Middle frontal gyrus (tissue), 1 donor: ENCODE measurements around the gene DEFB131A.
"Not testable (repeated sequence)": the region's sequence is repeated elsewhere in the genome, so short reads cannot be mapped to it uniquely, and the experiment has no call there.

Source experiments
- DNase-seq: peaks from one replicate; pipeline ENCODE4 v3.0.0-alpha.2; 2015; ENCODE audit warnings: low spot score; ENCODE audit errors: extremely low spot score

DEFB131A gene

DNA sequence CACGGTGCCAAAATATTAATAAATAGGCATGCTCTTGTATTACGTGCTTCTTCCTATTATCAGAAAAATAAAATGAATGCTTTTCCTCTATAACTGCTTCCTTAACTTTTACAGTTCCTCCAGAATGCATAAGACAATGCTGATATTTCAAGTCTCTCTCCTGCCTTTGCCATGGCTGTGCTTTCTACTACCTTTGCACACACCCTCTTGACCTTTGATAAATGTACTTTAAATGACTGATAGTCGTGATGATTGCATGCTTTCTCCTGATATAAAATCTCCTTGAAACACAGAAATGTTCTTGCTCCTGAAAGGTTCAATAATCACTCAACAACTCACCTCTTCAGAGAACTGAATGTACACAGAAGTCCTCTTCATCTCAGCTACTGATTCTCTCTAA, at the start of gene DEFB131A:
DEFB131A (plus strand) TSS at position 301 of the 400 bp plus-strand sequence. CDS start 120 bp downstream, outside the sequence.
- not testable (repeated sequence) for DNase-seq

GRCh38 chr4:9405774-9406173, 38.4 kb upstream of the DEFB131A start:
- not testable (repeated sequence) for DNase-seq

DNA sequence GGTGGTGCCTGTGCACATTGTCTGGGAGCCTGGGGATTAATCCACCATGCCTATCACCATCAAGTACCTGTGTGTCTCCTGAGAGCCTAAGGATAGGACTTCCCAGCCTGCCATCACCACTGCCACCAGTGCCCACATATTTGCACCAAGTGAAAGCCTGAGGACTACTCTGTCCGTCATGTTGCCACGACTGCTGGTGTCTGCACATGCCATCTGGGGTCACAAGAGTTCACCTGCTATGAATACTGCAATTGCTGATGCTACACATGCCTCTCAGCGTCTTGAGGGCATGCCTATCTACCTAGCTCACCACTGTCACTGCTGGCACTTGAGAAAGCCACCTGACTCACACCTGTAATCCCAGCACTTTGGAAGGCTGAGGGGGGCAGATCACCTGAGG, 37.7 kb upstream of the DEFB131A start:
- DNase-seq = not testable (repeated sequence)

DNA sequence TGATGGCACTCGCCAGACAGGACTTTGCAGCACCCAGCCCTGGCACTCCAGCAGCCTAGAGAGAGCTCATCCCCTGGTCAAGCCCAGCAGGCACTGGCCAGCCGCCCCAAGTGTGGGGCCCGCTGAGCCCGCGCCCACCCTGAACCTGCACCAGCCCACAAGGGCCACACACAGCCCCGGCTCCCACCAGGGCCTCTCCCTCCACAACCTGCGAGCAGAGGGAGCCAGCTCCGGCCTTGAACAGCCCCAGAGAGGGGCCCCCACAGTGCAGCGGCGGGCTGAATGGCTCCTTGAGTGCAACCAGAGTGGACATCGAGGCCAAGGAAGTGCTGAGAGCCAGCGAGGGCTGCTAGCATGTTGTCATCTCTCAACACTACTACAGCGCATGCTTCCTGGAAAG, 34.4 kb upstream of the DEFB131A start:
- no peak for DNase-seq

- DNase-seq = not testable (repeated sequence)
Measured at GRCh38 chr4:9421884-9422455, 22.2 kb upstream of the DEFB131A start.

GRCh38 chr4:9425916-9426315, 18.3 kb upstream of the DEFB131A start:
- DNase-seq = not testable (repeated sequence)

DNA sequence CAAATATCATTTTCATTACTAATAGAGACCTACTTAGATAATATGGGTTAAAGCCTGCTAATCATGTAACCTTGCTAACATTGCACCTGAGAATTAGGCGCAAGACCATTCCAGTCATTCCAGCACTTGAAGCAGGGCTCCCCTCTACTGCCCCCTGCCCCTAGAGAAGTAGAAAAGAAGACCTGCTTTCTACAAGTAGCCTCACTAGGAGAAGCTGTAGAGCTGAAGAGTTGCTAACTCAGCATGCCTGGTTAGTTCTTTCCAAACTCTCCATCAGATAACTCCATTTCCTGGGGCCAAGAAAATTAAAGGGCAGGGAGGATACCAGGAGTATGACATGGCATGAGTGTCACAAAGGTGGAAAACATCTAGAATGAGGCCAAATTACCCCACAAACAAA, 14.2 kb upstream of the DEFB131A start:
- not testable (repeated sequence) for DNase-seq

GRCh38 chr4:9433320-9433719, 10.9 kb upstream of the DEFB131A start:
- not testable (repeated sequence) for DNase-seq

GRCh38 chr4:9436728-9437127, 7.5 kb upstream of the DEFB131A start:
- DNase-seq = not testable (repeated sequence)

DNA sequence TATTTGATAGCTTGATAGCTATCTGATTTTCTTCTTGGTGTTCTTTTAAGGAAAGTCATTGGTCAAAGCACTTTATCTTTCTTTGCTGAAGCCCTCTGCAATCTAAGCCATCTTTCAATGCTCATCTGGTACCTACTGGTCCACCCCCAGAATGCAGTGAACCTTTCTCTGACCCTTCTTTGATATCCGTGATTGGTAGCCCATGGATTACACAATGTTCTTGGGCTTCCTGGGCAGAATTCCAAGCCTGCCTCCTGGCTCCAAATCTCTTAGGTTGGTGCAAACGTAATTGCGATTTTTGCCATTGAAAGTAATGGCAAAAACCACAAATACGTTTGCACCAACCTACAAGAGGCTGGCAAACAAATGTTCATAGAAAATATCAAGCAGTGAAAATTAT, 1.9 kb upstream of the DEFB131A start:
- DNase-seq = not testable (repeated sequence)

DNA sequence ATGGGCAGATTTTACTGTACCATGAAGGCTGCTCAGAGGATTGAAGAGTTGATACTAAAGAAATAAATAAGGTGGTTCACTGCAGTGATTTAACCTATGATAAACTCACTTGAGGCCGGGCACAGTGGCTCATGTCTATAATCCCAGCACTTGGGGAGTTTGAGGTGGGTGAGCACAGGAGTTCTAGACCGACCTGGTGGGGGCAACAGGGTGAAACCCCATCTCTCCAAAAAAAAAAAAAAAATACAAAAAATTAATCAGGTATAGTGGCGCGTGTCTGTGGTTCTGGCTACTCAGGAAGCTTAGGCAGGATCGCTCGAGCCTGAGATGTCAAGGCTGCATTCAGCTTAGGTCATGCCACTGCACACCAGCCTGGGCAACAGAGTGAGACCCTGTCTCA, 467 bp downstream of the DEFB131A start:
- not testable (repeated sequence) for DNase-seq

GRCh38 chr4:9452251-9452650, 8.0 kb downstream of the DEFB131A start:
- not testable (repeated sequence) for DNase-seq

GRCh38 chr4:9454284-9454683, 10.1 kb downstream of the DEFB131A start:
- not testable (repeated sequence) for DNase-seq

- DNase-seq = not testable (repeated sequence)
Measured at GRCh38 chr4:9455046-9455445, 10.8 kb downstream of the DEFB131A start.

DNA sequence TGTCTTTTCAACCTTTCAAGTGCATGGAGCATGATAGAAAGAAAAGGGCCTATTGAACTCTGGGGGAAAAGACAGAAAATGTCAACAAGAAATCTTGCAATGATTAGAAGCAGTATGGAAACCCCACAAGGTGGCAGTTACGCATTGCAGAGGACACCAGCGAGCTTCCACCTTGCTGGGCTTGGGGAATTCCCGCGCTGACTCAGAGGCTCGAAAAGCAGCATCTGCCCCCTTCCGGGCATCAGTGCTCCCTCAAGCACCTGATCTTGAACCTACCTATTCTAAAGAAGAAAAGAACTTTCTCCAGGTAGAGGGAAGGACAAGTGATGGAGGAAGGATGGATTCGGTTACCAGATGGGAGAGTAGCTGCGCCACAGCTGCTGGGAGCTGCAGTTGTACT, 35.3 kb downstream of the DEFB131A start:
- not testable (repeated sequence) for DNase-seq

- not testable (repeated sequence) for DNase-seq
Measured at GRCh38 chr4:9480066-9480465, 35.9 kb downstream of the DEFB131A start.

- not testable (repeated sequence) for DNase-seq
Measured at GRCh38 chr4:9482871-9483270, 38.7 kb downstream of the DEFB131A start.

- not testable (repeated sequence) for DNase-seq
Measured at GRCh38 chr4:9483682-9484081, 39.5 kb downstream of the DEFB131A start.

DNA sequence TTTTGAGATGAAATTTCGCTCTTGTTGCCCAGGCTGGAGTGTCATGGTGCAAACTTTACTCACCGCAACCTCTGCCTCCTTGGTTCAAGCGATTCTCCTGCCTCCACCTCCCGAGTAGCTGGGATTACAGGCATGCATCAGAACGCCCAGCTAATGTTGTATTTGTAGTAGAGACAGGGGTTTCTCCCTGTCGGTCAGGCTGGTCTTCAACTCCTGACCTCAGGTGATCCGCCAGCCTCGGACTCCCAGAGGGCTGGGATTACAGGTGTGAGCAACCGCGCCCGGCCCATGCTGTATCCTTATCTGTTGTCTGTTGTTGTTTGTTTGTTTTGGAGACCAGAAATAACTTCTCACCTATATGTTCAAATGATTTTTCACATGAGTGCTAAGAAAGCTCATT, 42.7 kb downstream of the DEFB131A start:
- DNase-seq = not testable (repeated sequence)

DNA sequence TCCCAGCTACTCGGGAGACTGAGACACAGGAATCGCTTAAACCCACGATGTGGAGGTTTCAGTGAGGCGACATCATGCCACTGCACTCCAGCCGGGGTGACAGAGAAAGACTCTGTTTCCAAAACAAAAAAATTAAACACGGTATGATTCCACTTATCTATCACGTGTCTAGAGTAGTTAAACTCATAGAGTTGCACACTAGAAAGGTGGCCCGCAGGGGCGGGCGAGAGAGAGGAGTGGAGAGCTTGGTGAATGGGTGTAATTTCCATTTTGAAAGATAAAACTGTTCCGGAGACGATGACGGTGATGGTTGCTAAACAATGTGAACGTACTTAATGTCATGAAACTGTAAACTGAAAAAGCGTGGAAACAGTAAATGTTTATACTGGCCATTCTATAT, 44.6 kb downstream of the DEFB131A start:
- DNase-seq = not testable (repeated sequence)

DNA sequence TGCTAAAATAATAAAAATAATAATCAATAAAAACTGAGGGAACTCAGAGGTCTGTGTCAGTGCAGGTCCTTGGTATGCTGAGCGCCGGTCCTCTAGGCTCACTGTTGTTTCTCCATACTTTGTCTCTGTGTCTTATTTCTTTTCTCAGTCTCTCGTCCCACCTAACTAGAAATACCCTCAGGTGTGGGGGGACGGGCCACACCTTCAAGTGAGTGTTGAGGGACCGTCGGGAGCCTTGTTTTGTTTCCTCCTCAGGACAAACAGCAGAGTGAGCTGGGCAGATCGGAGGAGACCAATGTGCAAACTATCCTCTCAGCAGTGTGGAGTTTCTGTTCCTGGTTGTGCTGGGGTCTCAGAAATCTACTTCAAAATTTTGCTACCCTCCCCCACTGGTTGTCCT, 46.3 kb downstream of the DEFB131A start:
- DNase-seq = not testable (repeated sequence)

GRCh38 chr4:9490986-9491385, 46.8 kb downstream of the DEFB131A start:
- DNase-seq = not testable (repeated sequence)

DNA sequence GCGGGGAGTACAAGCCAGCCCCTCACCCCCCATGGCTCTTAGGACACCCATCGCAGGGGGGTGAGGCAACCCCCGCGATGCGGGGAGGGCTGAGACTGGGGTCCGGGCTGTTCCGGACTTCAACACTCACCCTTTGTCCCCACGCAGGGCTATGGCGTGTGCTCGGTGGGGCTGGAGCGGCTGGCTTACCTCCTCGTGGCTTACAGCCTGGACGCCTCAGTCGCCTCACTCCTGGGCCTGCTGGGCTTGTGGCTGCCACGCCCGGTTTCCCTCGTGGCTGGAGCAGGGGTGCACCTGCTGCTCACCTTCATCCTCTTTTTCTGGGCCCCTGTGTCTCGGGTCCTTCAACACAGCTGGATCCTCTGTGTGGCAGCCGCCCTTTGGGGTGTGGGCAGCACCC, 49.4 kb downstream of the DEFB131A start:
- DNase-seq = not testable (repeated sequence)
